Measurements from ENCODE around the gene SV2A. TPM values are rescaled to one million over a fixed set of nuclear protein-coding genes. Genes with fewer than 3 reads are reported as not detected.
"Not testable (repeated sequence)": the region's sequence is repeated elsewhere in the genome, so short reads cannot be mapped to it uniquely, and the experiment has no call there.

Gene SV2A
- total and polyA plus RNA-seq, 7 experiments from 2014 or later: 1.3 to 18.8 (median 2.8) TPM

- DNase-seq (peak in 1 of 9 donors; percentile 46), ATAC-seq (peak; percentile 0)
- H3K9me3 Mint-ChIP-seq; H3K36me3 Mint-ChIP-seq; H3K27ac Mint-ChIP-seq; intact Hi-C loops (cut with micrococcal nuclease); H3K4me3 Mint-ChIP-seq; H3K27me3 ChIP-seq (ENCODE audit: control insufficient read depth in 2 of 2, insufficient read depth in 2 of 2, low read length in 2 of 2); H3K27me3 Mint-ChIP-seq; H3K9me3 ChIP-seq (ENCODE audit: control insufficient read depth in 2 of 3, low read length in 3 of 3); H3K36me3 ChIP-seq (ENCODE audit: control insufficient read depth in 2 of 3, insufficient read depth in 3 of 3, low read length in 3 of 3): not testable (repeated sequence)
- POLR2A ChIA-PET: interaction anchor here (0.6 to 9.2 kb wide), 53 partner anchors 8 to 1653 kb away, joined by 3 to 547 read pairs (median 6); partner anchors contain the start of genes ANP32E, APH1A, BOLA1 and ENSA
- CTCF ChIA-PET: interaction anchor here (0.6 to 2.9 kb wide), 4 partner anchors 37 to 205 kb away, joined by 3 to 13 read pairs (median 4); no protein-coding TSS in a partner anchor
- Histone ChIP-seq H3K27ac (ENCODE audit: low read depth, low read length) (peak overlapping the region; percentile 93), H3K4me1 (ENCODE audit: control insufficient read depth in 2 of 2, insufficient read depth in 2 of 2, low read length in 2 of 2) (peaks cover 17 to 22% of the 10 kb centered on the region in 2 donors), H3K4me3 (ENCODE audit: low read length) (peak overlapping the region; percentile 97)
- peaks cover 5 to 11% (median 7%) of the 10 kb centered on the region in 7 donors for H3K4me1 Mint-ChIP-seq
Observed at GRCh38 chr1:149887196-149887455, 30.5 kb downstream of the SV2A start.

GRCh38 chr1:149886396-149887195 lies 31.0 kb downstream of the SV2A start:
- no peaks in the 10 kb centered on the region for H3K27me3 Mint-ChIP-seq
- H3K36me3 Mint-ChIP-seq: peaks cover 0 to 1% (median 0%) of the 10 kb centered on the region in 5 donors
- Histone ChIP-seq H3K27me3 (ENCODE audit: control insufficient read depth in 2 of 2, insufficient read depth in 2 of 2, low read length in 2 of 2) (no peaks in the 10 kb centered on the region), H3K36me3 (ENCODE audit: control insufficient read depth in 2 of 3, insufficient read depth in 3 of 3, low read length in 3 of 3) (no peaks in the 10 kb centered on the region), H3K27ac (ENCODE audit: low read depth, low read length) (peak overlapping the region; percentile 93), H3K4me3 (ENCODE audit: low read length) (peak overlapping the region; percentile 97), H3K9me3 (ENCODE audit: control insufficient read depth in 2 of 3, low read length in 3 of 3) (no peaks in the 10 kb centered on the region), H3K4me1 (ENCODE audit: control insufficient read depth in 2 of 2, insufficient read depth in 2 of 2, low read length in 2 of 2) (peaks cover 17 to 28% of the 10 kb centered on the region in 2 donors)
- intact Hi-C loops (cut with micrococcal nuclease): no loop called here
- H3K4me3 Mint-ChIP-seq: no peak overlapping the region
- H3K9me3 Mint-ChIP-seq: no peaks in the 10 kb centered on the region
- ChIA-PET CTCF (interaction anchor here (0.6 to 2.9 kb wide), 4 partner anchors 37 to 206 kb away, joined by 3 to 13 read pairs (median 3); no protein-coding TSS in a partner anchor), POLR2A (interaction anchor here (0.6 to 9.2 kb wide), 54 partner anchors 7 to 1653 kb away, joined by 3 to 547 read pairs (median 6); partner anchors contain the start of genes ANP32E, APH1A, BOLA1 and ENSA)
- DNase-seq (peak; percentile 71 to 98 (median 95)), ATAC-seq (peak; percentile 79)
- peaks cover 10 to 15% (median 12%) of the 10 kb centered on the region in 7 donors for H3K4me1 Mint-ChIP-seq
- no peak overlapping the region for H3K27ac Mint-ChIP-seq

- peaks cover 12 to 20% (median 17%) of the 10 kb centered on the region in 7 donors for H3K4me1 Mint-ChIP-seq
- intact Hi-C loops (cut with micrococcal nuclease); H3K27ac Mint-ChIP-seq; H3K9me3 Mint-ChIP-seq; ATAC-seq; H3K27me3 ChIP-seq (ENCODE audit: control insufficient read depth in 2 of 2, insufficient read depth in 2 of 2, low read length in 2 of 2); H3K27me3 Mint-ChIP-seq; DNase-seq; H3K36me3 Mint-ChIP-seq; H3K36me3 ChIP-seq (ENCODE audit: control insufficient read depth in 2 of 3, insufficient read depth in 3 of 3, low read length in 3 of 3); H3K9me3 ChIP-seq (ENCODE audit: control insufficient read depth in 2 of 3, low read length in 3 of 3); H3K4me3 Mint-ChIP-seq: not testable (repeated sequence)
- POLR2A ChIA-PET: interaction anchor here (0.6 to 9.2 kb wide), 34 partner anchors 9 to 1396 kb away, joined by 3 to 547 read pairs (median 9); partner anchors contain the start of genes ANP32E, APH1A, BOLA1 and OTUD7B
- peak overlapping the region; percentile 97 for H3K4me3 ChIP-seq (ENCODE audit: low read length)
- CTCF ChIA-PET: interaction anchor here (0.7 to 2.9 kb wide), 3 partner anchors 36 to 76 kb away, joined by 3 to 13 read pairs (median 5); no protein-coding TSS in a partner anchor
- peak overlapping the region; percentile 93 for H3K27ac ChIP-seq (ENCODE audit: low read depth, low read length)
- peaks cover 17 to 31% of the 10 kb centered on the region in 2 donors for H3K4me1 ChIP-seq (ENCODE audit: control insufficient read depth in 2 of 2, insufficient read depth in 2 of 2, low read length in 2 of 2)
Observed at GRCh38 chr1:149886121-149886395, 31.6 kb downstream of the SV2A start.

- H3K4me3 Mint-ChIP-seq: no peak overlapping the region
- Histone ChIP-seq H3K9me3 (ENCODE audit: control insufficient read depth in 2 of 3, low read length in 3 of 3) (no peaks in the 10 kb centered on the region), H3K36me3 (ENCODE audit: control insufficient read depth in 2 of 3, insufficient read depth in 3 of 3, low read length in 3 of 3) (no peaks in the 10 kb centered on the region), H3K4me1 (ENCODE audit: control insufficient read depth in 2 of 2, insufficient read depth in 2 of 2, low read length in 2 of 2) (peaks cover 17 to 31% of the 10 kb centered on the region in 2 donors), H3K27me3 (ENCODE audit: control insufficient read depth in 2 of 2, insufficient read depth in 2 of 2, low read length in 2 of 2) (no peaks in the 10 kb centered on the region), H3K27ac (ENCODE audit: low read depth, low read length) (peak overlapping the region; percentile 93), H3K4me3 (ENCODE audit: low read length) (peak overlapping the region; percentile 97)
- intact Hi-C loops (cut with micrococcal nuclease): no loop called here
- ChIA-PET CTCF (interaction anchor here (0.7 to 2.9 kb wide), 3 partner anchors 36 to 77 kb away, joined by 3 to 13 read pairs (median 5); no protein-coding TSS in a partner anchor), POLR2A (interaction anchor here (0.6 to 9.2 kb wide), 21 partner anchors 8 to 1396 kb away, joined by 3 to 547 read pairs (median 16); partner anchors contain the start of genes ANP32E, APH1A, BOLA1 and OTUD7B)
- no peaks in the 10 kb centered on the region for H3K9me3 Mint-ChIP-seq
- no peaks in the 10 kb centered on the region for H3K27me3 Mint-ChIP-seq
- peaks cover 12 to 20% (median 17%) of the 10 kb centered on the region in 7 donors for H3K4me1 Mint-ChIP-seq
- peak; percentile 49 to 74 (median 70) for DNase-seq
- H3K27ac Mint-ChIP-seq: no peak overlapping the region
- peaks cover 0 to 1% (median 0%) of the 10 kb centered on the region in 5 donors for H3K36me3 Mint-ChIP-seq
- peak; percentile 6 for ATAC-seq
Observed at GRCh38 chr1:149885339-149886120, 32.1 kb downstream of the SV2A start.

GRCh38 chr1:149884433-149885338 lies 33.0 kb downstream of the SV2A start:
- intact Hi-C loops (cut with micrococcal nuclease): no loop called here
- ATAC-seq: no peak
- H3K27me3 ChIP-seq (ENCODE audit: control insufficient read depth in 2 of 2, insufficient read depth in 2 of 2, low read length in 2 of 2): no peaks in the 10 kb centered on the region
- peaks cover 23 to 39% of the 10 kb centered on the region in 2 donors for H3K4me1 ChIP-seq (ENCODE audit: control insufficient read depth in 2 of 2, insufficient read depth in 2 of 2, low read length in 2 of 2)
- DNase-seq: peak in 5 of 9 donors; percentile 6 to 26 (median 16)
- Mint-ChIP-seq H3K36me3 (peaks cover 0 to 1% (median 0%) of the 10 kb centered on the region in 5 donors), H3K9me3 (no peaks in the 10 kb centered on the region), H3K27ac (no peak overlapping the region), H3K4me1 (peaks cover 17 to 27% (median 20%) of the 10 kb centered on the region in 7 donors), H3K4me3 (no peak overlapping the region), H3K27me3 (no peaks in the 10 kb centered on the region)
- H3K4me3 ChIP-seq (ENCODE audit: low read length): peak overlapping the region; percentile 97
- peak overlapping the region; percentile 93 for H3K27ac ChIP-seq (ENCODE audit: low read depth, low read length)
- ChIA-PET POLR2A (interaction anchor here (0.7 to 9.2 kb wide), 12 partner anchors 12 to 480 kb away, joined by 3 to 547 read pairs (median 17); partner anchors contain the start of genes BOLA1, RPRD2 and SF3B4), CTCF (no interaction called here)
- no peaks in the 10 kb centered on the region for H3K36me3 ChIP-seq (ENCODE audit: control insufficient read depth in 2 of 3, insufficient read depth in 3 of 3, low read length in 3 of 3)
- no peaks in the 10 kb centered on the region for H3K9me3 ChIP-seq (ENCODE audit: control insufficient read depth in 2 of 3, low read length in 3 of 3)

Data from naive thymus-derived CD4-positive, alpha-beta T cell (primary cell).